H1 (cell line): ENCODE results near the gene TPH2. TPM values are rescaled to one million over a fixed set of nuclear protein-coding genes. Genes with fewer than 3 reads are reported as not detected.

ENCODE experiments used
- CTCF ChIP-seq, 3 experiments: IDR thresholded peaks; 1 replicate in 2 of 3; 2 replicates in 1 of 3; pipeline versions ENCODE4 v1.5.1 to v1.6.1; 2011; ENCODE audit warnings: low read length in 3 of 3, mild to moderate bottlenecking in 3 of 3, inconsistent platforms in 2 of 3, low read depth in 1 of 3, moderate library complexity in 1 of 3; ENCODE audit not compliant: insufficient read depth in 1 of 3; ENCODE audit errors: control extremely low read depth in 1 of 3
- SIX5 ChIP-seq: IDR thresholded peaks from 2 replicates; pipeline ENCODE4 v1.6.1; 2011; ENCODE audit warnings: mild to moderate bottlenecking, low read depth, low read length
- SP2 ChIP-seq: IDR thresholded peaks from 2 replicates; pipeline ENCODE4 v1.6.1; 2012; ENCODE audit warnings: mild to moderate bottlenecking, low read length, inconsistent platforms
- polyA plus RNA-seq, 7 experiments: library from polyadenylated mRNA; depleted of rRNA in 3 of 7; stranded (reverse) in 5 of 7; unstranded in 2 of 7; fragments of >200 nt in 5 of 7; fragments of 200-250 nt in 2 of 7; gene quantifications; 1 replicate in 5 of 7; 2 replicates in 1 of 7; 4 replicates in 1 of 7; pipeline versions ENCODE4 v1.2.1 to v1.2.3, GENCODE V29; 2011 to 2013; ENCODE audit warnings: missing spikeins in 2 of 7, mixed read lengths in 2 of 7
- total RNA-seq: library from RNA; stranded (reverse); fragmentation: NEBNext Ultra II Directional; extraction: Animal tissue kit (Norgen Biotek cat#: 25700); gene quantifications from 2 replicates; pipeline ENCODE4 v1.2.1, GENCODE V29; 2021

Gene TPH2
- total and polyA plus RNA-seq, 2 of the 8 experiments (the other 6 are each of a cell fraction or from before 2014, with no cell fraction given) = 0.57 to 1.1 TPM

- TF ChIP-seq CTCF (IDR thresholded peaks at IDR 0.05; ENCODE audit: control extremely low read depth in 1 of 3, insufficient read depth in 1 of 3, low read depth in 1 of 3, low read length in 3 of 3) = no peak
- no peak for TF ChIP-seq SIX5
- TF ChIP-seq SP2 = no peak
Observed at GRCh38 chr12:71945121-71945520, 6.5 kb downstream of the TPH2 start (continued).
